ENCODE results near the gene NFIB. TPM values are rescaled to one million over a fixed set of nuclear protein-coding genes. Genes with fewer than 3 reads are reported as not detected.
A peak's percentile ranks its signal among the peaks of the same experiment; 100 is the strongest.

Gene NFIB
- polyA plus RNA-seq, 1 donor = 84.4 TPM

DNA sequence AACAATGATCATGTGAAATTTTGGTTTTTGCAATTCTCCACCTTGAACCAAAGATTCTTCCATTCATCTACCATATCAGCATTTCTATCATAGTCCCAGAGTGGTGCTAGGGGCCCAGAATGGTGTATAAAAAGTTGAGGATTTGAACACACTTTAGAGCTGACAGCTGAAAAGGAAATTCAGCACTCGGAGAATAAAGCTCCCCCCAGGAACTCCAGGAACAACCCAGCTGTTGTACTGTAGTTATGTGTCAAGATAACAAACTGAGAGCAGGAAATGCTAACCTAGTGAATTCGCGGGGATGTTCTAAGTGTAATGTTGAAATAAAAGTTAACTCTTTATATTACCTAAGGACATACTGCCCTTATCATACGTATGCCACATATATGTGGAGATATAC lies 216.7 kb downstream of the NFIB start:
- DNase-seq = peak; percentile 63

DNA sequence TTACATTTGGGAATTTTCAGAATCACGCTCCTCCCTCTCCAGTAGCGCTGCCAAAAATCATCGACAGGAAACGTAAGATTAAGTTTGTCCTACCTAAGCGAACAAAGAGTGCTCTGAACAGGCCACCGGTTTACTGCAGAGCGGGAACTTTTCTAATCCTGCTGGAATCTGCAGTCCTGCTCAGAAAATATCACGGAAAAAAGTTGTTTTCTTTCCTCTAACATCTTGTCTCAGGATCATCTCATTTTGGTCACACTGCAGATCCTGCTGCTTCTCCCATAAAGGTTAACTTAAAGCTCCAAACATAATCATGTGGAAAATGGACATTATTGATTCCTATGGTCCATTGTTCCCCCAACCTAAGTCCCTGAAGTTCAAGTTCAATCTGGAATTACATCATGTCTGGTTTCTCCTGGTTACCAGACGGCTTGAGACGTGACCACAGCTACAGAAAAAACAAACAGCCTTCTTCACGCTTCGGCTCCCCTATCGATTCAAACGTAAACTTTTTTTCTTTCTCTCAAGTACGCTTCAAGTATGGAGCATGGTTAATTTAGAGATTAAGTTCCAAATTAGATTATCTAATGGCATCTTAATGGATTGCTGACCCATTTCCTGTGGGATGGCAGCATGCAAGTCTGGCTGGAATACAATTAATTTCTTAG lies 217.6 kb downstream of the NFIB start:
- DNase-seq = peak; percentile 80

DNA sequence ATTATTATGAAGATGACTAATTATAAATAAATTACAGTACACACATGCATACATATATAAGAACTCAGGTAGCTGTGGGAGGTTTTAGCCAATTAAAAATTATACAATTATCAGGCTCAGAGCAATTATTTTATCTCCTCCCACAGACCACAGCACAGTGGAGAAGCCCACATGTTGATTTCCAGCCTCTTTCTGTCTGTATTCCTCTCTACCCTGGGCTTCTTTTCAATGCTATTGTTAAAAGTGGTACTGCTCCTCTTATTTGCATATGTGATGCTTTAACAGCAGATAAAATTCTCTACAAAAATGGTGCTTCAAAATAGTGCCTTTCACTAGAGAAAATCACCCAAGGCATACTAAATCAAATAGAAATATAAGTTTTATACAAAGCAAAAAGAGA lies 218.7 kb downstream of the NFIB start:
- DNase-seq = no peak

DNA sequence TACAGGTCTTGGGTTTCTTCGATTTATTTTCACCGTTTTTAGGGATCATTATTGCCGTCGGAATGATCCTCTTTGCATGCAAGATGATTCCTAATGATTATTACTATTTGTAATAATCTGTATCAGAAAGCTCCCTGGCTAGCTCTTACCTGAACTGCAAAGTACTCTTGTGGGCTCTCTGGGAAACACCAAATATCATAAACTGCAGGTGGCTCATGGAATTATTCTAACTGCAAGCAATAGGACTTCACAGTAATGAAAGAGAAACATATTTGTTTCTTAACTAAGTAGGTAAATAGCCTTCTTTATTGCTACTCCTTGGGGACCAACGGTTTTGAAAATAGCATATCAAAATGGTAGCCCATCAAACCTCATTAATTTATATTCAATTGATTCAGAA lies 219.4 kb downstream of the NFIB start:
- no peak for DNase-seq

DNA sequence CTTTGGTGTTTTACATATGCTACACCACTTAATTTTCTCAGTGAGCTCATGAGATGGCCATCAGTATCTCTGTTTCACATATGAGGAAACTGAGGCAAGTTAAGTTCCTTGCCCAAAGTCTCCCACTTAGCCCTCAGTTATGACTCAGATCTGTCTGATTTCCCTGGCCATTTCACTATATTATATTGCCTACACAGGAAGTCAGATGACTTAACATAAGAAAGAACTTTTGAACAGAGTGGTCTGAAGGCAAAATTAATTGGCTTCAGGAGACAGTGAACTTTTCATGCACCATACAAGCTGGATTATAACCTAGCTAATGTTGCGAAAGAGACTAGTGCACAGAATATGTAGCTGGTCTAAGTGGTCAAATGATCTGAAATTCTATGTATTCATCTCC lies 221.6 kb downstream of the NFIB start:
- no peak for DNase-seq

DNA sequence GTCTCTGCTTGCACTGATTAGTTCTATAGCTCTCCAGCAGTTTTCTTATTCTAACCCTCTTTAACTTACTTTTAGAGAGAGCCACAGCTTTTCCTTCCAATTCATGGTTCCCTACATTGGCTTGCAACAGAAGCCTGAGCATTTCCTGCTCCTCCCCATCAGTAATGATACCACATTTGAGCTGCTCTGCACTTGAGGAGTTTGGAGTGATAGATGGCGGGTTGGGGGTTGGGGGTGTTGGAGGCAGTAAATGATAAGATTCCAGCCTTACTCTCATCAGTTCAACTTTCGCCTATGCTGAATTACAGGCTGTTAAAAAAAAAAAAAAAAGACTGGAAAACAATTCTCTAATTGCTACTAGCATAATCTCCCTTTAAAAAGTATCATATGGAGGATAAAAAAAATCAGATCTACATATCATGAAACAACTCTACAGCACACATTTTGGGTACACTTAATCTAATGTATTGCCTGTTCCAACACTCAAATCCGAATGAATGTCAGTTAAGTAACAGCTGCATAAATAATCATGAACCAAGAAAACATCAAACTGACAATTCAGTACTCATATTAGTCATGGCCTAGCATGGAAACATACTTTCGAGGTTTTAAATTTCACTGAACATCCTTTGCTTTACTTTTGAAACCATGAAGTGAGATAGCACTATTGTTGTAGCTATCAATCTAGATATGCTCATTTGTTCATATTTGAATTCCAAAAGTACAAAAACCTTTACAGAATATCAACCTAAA lies 224.7 kb downstream of the NFIB start:
- DNase-seq = no peak

DNA sequence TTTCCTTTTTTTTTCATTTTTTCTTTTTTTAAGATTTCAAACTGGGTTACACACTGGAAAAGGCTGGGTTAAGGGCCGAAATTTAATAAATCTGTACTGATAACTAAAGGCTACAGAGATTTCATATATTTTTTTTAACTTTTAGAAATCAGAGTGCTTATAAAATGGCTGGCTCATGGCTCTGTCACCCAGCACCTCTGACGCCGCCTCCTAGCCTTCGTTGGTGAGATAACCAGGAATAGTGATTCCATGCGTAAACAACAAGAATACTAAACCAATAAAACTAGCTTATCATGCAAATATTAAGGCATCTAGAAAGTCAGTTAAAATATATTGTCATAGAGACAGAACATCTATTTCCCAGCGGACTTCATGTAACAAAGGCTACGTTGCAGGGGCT lies 226.4 kb downstream of the NFIB start:
- no peak for DNase-seq

DNA sequence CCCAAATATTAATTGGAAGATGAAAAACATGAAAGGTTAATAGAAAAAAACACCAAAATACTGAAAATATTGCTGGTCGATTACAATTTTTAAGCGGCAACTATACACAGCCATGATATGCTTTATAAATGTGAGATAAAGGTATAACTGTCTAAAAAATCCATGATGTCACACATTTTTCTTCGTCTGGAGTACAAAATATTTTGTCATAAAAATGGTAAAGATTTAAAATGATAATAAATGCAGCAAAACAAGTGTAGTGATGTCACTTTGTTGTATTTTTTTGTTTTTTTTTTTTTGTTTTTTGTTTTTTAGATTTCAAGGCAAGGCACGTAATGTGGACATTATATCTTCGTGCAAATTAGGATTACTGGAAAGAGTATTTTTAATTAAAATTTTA lies 227.4 kb downstream of the NFIB start:
- DNase-seq = no peak

DNA sequence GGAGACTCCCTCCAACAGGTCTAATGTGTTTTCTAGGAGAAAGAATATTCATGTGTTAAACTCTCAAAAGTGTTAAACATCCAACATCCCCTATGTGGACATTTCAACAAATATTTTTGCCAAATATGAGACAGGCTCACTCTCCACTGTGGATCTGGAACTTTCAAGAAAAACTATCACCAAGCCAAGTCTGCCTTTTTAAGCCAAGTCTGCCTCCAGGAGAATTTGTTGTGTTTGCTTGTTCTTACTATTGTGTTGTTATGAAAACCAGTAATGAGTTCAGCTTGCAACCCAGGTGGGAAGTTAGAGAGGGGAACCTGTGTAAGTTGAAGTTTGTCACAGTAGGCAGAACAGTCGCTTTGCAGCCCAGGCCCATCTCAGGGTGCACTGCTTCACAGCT lies 228.1 kb downstream of the NFIB start:
- DNase-seq = peak; percentile 67

DNA sequence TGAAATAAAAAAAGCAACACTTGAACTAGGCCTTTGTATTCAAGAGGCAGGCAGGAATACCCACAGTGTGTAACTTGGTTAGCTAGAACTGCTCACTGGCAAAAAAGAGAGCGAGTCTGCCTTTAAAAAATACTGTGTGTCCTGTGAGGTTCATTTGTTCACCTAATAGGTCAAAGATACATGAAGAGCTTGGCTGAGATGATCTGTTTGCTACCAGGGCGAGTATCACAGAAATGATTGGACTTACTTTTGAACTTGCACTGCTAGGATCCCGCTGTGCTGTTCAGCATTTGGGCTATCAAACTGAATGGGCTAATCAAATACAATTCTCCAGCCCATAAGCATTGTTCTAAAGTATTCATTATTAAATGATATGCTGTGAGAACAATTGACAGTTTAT lies 229.1 kb downstream of the NFIB start:
- DNase-seq = no peak

DNA sequence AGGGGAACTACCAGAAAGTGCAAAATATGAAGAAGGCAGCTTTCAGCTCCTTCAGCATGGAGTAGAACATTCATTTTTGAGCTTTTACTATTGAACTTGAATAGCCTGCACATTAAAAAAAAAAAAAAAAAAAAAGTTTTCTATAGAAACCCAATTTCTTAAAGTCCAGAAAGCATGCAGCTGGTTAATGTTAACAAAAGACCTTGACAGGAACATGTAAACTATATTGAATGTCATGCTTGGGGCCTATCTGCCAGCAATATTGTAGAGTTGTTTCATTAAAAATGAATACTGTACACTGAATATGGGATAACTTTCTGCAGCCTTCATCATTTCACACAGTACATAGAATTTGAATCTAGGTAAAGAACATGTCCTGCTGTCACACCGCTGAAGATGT lies 230.6 kb downstream of the NFIB start:
- no peak for DNase-seq

DNA sequence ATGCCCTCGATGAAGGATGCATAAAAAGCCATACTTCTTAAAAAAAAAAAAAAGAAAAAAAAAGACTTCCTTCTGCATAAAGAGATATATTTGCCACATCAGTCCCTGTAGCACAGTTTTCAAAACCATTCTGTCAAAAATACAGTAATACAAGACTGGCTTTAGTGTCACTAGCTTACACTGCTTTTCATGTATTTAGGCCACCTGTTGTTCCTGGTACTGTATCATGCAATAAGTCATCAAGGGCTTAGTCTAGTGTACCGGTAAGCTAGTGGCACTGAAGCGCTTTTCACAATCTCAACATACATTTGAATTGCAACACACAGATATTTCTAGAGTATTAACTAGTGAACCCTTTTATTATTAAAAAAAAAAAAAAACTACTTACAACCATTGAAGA lies 231.2 kb downstream of the NFIB start:
- no peak for DNase-seq

DNA sequence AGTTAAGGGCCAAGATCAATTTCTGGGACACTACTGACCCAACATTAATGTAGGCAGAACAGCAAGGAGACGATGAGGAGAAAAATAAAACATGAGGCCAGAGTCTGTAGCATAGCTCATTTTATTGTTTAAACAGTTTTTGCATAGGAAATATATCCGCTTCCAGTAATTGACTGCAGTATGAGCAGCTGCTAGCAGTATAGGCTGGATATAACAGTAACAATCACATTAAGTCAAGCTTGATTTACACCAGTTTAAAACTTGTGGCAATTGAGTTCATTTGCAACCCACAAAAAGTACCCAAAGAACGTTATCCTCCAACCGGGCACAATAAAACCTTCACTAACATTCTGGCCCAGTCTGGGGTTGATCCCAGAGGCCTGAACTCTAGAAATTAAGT lies 232.2 kb downstream of the NFIB start:
- no peak for DNase-seq

DNA sequence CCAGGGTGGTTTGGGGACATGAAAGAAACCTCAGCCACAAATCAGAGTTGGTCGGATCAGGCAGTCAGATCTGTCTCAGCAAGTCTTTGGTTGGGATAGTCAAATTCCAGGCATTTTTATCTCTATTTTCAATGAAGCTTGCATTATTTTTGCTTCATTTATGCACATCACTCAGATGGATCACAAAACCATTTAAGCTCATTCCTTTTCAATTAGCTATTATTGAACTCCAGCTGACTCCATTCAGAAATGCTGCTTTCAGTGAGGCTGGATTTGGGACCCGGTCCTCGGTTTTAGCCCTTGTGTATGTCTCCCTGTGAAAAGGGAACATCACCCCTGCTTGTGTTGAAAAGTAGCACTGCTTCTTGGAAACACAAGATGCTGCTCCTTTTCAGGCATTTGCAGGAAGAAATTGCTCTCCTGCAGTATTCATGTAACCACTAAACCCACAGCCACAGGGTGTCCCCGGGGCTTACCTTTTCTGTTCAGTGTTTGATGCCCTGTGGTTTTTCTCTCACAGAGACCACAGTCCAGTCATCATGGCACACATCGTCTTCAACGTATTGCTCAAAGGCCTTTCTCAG lies 232.9 kb downstream of the NFIB start:
- no peak for DNase-seq

DNA sequence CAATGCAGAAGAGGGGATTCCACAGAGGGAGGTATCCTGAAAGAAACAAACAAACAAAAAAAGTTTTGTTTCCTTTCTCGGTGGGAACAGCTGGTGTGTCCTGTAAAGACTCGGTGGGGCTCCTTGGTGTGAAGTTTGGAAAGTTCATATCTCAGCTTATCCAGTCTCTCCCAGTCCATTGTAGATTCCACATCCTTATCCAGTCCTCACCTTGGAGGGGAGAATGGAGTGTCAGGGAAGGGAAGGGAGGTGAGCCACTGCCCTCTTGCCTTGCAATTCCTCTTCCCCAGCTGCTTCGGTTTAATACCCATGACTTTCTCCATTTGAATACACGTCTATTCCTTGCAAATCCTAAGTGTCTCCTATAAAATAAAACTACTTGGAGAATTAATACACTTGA lies 234.5 kb downstream of the NFIB start:
- DNase-seq = no peak

DNA sequence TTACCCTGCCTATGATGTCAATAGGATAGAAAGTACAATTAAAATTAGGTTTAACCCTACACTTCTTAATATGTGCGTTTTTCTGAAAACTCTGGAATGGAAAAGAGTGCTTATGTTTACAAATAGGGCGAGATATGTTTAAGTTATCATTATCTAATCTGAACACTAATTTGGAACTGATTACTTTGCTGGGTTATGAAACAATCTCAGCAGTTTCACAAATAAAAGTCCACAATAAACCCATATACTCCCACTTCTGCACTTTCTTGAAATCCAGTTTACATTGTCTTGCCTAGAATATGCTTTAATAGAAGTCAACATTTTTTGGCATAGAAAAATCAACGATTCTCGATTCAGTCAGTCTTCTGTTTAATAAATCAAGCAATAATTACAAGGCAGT lies 236.3 kb downstream of the NFIB start:
- no peak for DNase-seq

DNA sequence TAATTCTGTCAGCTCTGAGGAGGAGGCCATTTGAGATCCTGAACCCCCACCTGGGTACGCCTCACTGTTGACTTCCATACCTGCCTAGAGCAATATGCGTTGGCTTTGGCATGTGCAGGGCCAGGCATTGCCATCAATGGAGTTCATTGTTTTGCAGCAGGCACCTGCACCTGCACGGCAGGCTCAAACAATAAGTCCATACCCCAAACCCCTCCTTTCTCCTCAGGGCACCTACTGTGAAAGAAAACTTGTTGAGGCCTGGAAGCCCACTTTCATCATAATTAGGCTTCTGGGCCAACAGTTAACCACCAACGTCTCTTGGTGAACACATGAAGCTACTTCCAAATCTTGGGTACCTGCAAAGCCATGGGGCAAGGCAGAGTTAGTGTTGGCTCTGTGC lies 238.7 kb downstream of the NFIB start:
- DNase-seq = no peak

DNA sequence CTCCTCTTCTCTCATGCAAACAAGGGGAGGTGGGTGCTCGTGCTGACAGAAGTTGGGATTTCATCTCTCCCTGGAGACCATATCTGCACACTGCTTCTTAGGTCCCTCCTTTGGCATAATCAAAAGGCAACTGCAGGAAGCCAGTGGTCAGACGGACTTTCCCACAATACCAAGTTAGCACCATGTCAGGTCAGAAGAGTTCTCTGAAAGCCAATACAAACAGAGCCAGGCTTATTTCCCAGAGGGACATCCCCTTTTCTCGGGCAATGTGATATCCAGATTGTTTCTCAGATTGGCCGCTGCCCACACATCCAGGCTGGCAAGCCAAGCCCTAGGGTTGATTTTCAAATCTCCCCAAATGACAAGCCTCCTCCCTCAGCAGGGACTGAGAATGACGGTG lies 241.1 kb downstream of the NFIB start:
- DNase-seq = no peak

DNA sequence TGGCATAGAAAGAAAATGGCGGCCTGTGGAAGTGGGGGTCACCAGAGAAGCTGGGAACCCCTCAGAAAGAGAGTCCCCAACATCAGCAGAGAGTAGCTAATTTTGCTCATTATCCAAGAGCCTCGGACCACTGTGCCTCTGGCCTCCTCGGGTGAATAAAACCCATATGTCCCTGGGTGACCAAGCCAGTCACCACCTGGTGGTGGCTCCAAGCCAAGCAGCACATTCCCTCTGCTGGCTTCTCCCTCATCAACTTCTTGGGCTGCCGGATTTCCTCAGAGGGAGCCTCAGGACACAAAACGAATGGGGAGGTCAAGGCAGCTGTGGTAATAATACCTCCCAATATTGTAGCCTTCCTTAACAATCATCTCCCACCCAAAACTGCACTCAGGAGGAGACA lies 242.5 kb downstream of the NFIB start:
- DNase-seq = no peak

DNA sequence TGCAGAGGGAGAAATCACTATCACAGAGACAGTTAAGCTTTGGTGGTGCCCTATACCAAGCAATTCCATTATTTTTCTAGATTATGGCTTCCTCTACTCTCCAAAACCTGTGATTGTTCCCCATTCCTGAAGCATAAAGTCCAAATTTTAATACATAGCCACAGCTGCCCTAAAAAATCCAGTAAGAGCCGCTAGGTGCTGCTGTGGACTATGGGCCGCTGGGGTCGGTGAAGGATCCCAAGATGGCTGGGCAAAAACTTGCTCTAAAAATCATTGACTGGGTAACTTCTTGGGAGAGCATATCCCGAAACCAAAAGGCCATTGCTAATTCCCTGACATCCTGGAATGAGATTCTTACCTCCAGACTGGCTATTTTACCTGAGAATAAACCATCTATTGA lies 245.3 kb downstream of the NFIB start:
- DNase-seq = no peak

DNA sequence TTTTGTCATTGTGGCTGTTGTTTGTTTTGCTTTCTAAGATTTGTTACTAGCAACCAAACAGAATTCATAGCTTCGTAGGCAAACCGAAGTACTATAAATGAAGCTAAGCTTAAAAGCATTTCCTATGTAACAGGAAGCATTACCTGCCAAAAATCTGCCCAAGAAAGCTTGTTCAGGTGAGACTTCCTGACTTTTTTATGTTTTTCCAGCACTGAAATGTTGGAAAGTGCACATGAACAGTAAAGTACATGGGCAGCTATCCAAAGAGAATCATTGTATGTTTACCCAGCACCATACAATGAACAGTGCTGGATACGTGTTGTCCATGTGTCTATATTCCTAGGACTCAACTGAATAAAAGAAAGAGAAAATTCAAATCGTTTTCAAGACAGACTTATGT lies 247.1 kb downstream of the NFIB start:
- DNase-seq = no peak

DNA sequence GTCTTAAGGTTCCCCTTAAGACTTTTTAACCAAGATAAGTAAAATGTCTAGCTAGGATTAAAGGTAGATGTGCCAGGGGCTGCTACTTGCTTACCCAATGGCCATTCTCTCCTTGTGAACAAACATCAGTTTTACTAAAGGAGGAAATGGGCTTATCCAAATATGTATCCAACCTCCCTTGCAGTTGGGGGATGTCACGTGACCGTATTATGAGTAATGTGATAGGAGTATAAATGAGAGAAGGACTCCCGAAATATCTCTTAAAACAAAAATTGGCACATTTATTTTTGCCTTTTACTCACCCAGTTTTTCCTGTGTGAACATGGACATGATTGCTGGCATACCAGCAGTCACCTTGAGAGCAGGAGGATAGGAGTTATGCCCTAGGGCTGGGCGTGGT lies 247.9 kb downstream of the NFIB start:
- no peak for DNase-seq

DNA sequence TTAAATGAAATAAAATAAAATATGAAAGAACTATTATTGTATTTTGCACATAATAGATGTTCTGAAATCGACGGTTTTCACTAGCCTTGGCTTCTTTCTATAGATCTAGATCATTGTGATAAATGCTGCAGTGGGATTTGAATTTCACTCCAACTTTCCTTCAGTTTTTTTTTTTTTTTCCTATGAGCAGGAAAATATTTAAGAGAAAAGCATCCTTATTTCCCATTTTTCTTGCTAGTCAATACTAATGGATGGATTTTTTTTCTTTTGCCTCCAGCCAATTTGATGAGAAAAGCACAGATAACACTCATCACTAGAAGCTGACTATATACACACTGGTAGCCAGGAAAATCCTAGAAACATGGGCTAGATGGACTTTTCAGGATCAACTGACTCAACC lies 249.0 kb downstream of the NFIB start:
- no peak for DNase-seq

DNA sequence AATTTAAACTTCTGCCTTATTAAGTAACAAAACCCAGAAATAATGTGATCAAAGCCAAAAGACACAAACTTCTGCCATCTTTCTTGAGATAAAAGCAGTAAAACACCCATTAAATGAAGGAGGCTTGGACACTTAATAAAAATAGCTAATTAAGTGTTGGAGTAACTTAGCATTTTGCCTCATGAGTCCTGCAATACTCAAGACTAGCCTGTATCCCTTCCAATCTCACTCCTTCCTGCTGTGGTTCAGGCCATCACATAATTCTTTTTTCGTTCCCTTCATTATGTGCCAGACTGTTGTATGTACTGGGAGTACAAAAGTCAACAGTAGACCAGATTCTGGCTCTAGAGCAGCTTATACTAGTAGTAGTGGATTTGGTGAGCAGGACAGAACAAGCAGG lies 250.2 kb downstream of the NFIB start:
- no peak for DNase-seq
